GM18870 (cell line): ENCODE data around the gene CSH2.

ENCODE experiments used
- ATAC-seq: cut with Tn5 transposase; IDR thresholded peaks from one replicate; pipeline ENCODE4 v1.9.1; 2021; ENCODE audit warnings: moderate library complexity; ENCODE audit not compliant: unreplicated experiment

CSH2 gene

GRCh38 chr17:63834431-63835166 lies 38.9 kb downstream of the CSH2 start:
- no peak for ATAC-seq

GRCh38 chr17:63833741-63834373 lies 39.6 kb downstream of the CSH2 start:
- ATAC-seq = no peak

DNA sequence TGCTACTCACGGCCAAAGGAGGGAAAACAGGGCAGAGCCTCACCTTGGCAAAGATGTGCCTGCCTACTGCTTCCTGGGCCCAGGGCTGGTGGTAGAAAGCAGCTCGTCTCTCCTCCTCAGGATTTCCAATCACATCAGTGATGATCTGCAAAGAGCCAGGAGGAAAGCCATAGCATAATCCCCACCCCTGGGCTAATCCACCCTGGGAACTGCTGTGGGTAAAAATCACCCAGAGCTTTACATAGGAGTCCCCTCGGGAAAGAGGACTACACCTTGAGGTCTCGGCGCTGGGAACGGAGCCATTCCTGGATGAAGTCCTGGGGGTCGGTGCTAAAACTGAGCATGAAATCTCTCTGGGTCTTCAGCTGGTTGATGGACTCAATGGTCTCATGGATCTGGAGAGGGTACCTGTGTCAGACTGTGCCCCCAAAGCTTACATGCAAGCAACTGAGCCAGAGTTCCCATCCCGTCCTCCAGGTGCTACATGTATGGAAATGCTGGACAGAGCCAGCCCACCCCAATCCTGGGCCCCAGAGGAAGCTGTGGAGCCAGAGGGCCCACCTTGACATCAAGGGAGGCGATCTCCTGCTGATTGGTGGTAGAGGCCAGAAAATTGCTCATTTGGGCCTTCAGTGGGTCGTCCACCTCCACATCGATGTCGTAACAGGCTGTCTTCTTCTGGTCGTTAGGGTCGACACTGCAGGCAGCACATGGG lies 40.3 kb downstream of the CSH2 start:
- no peak for ATAC-seq

- no peak for ATAC-seq
These were observed 41.0 kb downstream of the CSH2 start for GRCh38 chr17:63832455-63832854.

GRCh38 chr17:63832014-63832413 lies 41.5 kb downstream of the CSH2 start:
- no peak for ATAC-seq

DNA sequence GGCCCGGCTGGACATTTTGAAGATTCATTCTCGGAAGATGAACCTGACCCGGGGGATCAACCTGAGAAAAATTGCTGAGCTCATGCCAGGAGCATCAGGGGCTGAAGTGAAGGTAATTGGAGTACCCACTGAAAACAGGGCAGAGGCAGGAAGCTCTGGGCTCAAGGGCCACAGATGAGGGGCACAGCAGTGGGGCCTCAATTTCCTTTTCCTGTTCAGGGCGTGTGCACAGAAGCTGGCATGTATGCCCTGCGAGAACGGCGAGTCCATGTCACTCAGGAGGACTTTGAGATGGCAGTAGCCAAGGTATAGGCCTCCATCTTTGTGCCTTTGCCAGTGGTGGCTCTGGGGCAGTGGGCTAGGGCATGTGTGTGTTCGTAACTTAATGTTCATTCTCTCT lies 42.0 kb downstream of the CSH2 start:
- no peak for ATAC-seq

GRCh38 chr17:63830904-63831491 lies 42.5 kb downstream of the CSH2 start:
- no peak for ATAC-seq

- no peak for ATAC-seq
These were observed 43.2 kb downstream of the CSH2 start for GRCh38 chr17:63830278-63830677.

GRCh38 chr17:63828936-63829335 lies 44.5 kb downstream of the CSH2 start:
- ATAC-seq = no peak

GRCh38 chr17:63827801-63828221 lies 45.7 kb downstream of the CSH2 start:
- no peak for ATAC-seq

- ATAC-seq = peak; percentile 75
These were observed 46.3 kb downstream of the CSH2 start, which contains the start of the genes FTSJ3 and PSMC5 for GRCh38 chr17:63827002-63827800. FTSJ3 (minus strand) TSS chr17:63827663; CDS start chr17:63826902, 761 bp downstream. PSMC5 (plus strand) TSS chr17:63827431; CDS start chr17:63827491, 60 bp downstream.

DNA sequence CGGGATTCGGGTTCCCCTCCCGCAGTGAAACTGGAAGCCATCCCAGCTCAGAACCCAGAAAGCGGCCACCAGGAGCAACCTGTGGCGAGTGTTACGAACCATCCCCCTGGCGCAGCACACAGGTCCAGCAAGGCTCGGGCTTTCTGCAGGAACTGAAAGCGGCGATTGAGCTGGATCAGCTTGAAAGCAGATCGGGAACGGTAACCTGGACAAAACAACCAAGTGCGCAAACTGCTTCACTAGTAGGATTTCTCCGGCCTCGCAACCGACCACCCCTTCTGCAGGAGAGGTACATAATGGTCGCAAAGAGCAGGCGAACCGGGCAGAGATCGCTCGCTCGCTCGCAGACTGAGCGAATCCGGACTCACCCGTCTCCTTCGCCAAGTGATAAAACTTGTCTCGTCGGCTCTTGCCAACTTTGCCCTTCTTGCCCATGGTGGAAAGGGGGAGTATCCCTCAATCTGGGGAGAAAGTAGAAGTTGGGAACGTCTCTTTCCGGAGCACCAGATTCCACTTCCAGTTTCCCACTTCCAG lies 46.9 kb downstream of the CSH2 start:
- ATAC-seq = no peak

DNA sequence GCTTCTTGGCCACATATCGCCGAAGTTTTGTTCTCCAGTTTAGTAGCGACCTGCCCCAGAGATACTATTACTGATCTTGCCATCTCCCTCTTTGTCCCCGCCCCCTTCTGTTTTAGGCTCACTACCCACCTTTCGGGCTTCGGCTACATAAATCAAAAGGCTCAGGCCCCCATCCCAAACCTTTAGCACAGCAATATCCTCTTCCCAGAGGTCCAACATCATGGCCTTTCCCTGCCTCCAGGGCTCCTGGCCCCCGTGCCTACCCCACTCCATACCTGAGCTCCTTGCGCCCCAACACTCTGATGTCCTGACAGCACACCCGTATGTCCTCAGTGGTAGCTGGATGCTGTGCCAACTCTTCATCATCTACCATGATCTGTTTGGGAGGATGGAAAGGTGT lies 49.1 kb downstream of the CSH2 start:
- ATAC-seq = no peak

GRCh38 chr17:63823659-63824331 lies 49.7 kb downstream of the CSH2 start:
- ATAC-seq = no peak

- ATAC-seq = no peak
These were observed 50.9 kb downstream of the CSH2 start for GRCh38 chr17:63822537-63822936.
